ENCODE measurements around the gene MYO3A. TPM values are rescaled to one million over a fixed set of nuclear protein-coding genes. Genes with fewer than 3 reads are reported as not detected.
A peak's percentile ranks its signal among the peaks of the same experiment; 100 is the strongest.

Gene MYO3A
- total RNA-seq, 1 donor from 2014 or later = not detected

DNA sequence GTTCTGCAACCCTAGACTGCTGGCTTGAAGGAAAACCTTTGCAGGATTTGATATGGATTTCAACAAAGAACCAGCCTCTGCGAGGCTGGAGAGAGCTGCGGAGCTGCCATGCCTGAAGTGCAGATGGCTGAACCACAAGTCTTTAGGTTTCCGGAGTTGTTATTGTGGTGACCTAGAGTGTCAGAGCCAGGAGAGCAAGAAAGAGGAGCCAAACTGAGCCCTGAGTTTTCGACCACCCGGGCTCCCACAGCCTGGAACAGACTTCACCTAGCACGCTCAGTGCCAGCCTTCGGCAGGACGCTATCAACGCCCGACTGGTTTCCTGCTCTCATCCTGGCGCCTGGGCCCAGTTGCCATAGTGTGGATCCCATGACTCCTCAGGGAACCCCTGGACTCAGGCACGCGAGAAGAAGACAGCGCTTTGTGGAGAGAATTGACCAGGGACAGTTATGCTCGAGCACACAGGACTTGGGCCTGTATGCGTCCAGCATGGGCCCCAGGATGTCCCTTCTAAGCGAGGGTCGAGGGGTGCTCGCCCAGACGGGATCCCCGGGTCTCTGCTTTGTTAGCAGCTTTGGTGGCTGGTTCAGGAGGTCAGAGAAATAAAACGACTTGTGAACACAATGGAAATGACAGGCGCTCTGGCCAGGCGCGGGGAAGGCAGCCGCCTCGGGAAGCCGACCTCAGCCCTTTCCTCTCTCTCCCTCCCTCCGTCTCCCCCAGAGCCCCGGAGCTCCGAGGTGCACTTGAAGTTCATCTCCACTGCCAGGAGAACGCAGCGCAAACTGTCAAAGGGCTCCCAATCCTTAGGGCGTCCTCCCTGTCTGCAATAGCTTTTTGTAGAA, 280.7 kb downstream of the MYO3A start:
- DNase-seq (ENCODE audit: low read depth in 2 of 2) = no peak

DNA sequence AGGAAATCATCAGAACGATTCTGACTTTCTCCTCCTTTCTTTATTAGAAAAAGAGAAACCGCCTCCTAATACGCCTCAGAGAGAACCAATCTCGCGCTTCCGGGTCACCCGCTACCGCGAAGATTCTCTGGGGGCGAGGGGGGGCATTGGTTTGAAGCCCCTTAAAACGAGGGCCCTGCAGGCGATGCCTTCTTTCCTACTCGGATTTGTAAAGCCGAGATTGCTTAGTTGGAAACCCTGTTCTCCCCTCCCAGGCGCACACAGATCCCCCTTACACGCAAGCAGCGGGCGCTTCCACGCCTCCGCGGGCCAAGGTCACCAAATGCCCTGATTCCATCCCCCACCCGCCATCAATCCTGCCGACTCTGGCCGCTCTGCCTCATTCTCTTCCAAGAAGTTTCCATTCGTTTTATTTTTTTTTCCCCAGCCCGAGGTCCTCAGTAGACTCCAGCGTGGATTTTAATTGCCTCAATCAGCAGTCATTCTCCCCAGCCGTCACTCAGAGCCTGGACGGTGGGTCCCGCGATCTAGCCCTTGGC, 281.4 kb downstream of the MYO3A start:
- no peak for DNase-seq (ENCODE audit: low read depth in 2 of 2)

DNA sequence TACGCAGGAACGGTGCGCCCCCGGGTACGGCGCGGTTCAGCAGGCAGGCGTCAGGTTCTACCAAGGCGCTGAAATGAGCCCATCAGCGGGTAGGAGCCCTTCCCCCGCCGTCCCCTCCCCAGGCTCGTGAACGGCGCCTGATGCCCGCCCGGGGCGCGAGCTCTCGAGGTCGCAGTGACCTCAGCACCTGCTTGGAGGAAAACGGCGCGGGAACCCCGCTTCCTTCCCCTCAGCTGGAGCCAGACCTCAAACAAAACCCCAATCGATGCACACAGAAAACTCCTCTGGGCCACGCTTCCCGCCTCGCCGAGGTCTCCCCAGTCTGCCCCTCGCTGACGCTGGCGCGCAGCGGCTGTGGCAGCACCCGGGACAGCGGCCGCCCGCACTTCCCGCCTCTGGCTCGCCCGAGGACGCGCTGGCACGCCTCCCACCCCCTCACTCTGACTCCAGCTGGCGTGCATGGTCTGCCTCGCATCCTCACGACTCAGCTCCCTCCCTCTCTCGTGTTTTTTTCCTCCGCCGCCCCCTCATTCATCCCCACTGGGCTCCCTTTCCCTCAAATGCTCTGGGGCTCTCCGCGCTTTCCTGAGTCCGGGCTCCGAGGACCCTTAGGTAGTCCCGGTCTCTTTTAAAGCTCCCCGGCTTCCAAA, 282.0 kb downstream of the MYO3A start:
- peak in 1 of 2 donors; percentile 2 for DNase-seq (ENCODE audit: low read depth in 2 of 2)

DNA sequence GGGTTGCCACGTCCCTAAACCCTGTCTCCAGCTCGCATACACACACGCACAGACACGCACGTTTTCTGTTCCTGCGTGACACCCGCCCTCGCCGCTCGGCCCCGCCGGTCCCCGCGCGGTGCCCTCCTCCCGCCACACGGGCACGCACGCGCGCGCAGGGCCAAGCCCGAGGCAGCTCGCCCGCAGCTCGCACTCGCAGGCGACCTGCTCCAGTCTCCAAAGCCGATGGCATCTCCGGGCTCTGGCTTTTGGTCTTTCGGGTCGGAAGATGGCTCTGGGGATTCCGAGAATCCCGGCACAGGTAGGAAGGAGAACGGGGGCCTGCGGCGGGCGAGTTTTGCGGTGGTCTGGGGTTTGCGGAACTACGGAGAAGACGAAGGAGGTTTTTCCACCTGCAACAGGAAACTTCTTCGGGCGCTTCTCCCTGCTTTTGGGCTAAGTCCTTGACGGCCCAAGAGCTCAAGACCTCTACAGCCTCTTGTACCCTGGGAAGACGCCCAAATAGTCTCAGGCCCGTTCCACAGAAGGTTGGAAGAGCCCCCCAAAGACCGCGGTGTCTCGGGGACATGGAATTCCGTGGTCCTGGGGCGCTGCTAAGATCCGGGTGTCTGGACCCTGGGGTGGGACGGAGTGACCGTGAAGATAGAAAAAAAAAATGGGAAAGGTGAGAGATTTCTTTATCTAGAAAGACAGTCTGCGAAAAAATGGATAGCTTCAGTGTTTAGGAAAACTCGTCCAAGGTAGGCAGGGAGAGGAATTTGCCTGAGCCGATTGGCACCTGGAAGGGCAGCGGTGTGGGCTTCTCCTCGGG, 282.8 kb downstream of the MYO3A start, which contains the start of gene GAD2:
GAD2 (plus strand) TSS at position 190 of the 811 bp plus-strand sequence; CDS start at position 226, 36 bp downstream.
- no peak for DNase-seq (ENCODE audit: low read depth in 2 of 2)

DNA sequence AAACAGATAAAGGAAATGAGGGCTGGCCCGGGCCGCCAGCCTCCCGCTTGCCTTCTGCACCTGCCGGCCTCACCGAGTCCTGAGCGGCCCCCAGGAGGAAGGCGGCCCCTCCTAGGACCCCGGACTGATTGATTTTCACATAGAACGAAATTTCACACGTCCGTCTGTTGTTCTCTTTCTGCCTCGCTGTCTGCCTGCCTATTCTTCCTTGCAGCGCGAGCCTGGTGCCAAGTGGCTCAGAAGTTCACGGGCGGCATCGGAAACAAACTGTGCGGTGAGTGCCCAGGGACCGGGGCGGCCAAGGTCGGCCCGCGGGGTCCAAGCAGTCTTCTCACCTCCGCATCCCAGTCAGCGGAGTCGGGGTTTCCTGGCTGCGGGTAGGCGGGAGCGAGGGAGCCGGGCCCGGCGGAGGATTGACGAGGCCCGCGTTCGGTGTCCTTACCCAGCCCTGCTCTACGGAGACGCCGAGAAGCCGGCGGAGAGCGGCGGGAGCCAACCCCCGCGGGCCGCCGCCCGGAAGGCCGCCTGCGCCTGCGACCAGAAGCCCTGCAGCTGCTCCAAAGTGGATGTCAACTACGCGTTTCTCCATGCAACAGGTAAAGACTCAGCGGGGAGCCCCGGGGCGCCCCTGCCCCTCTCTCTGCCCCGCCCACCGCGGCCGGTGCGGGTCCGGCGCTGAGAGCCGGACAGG, 283.5 kb downstream of the MYO3A start:
- no peak for DNase-seq (ENCODE audit: low read depth in 2 of 2)

DNA sequence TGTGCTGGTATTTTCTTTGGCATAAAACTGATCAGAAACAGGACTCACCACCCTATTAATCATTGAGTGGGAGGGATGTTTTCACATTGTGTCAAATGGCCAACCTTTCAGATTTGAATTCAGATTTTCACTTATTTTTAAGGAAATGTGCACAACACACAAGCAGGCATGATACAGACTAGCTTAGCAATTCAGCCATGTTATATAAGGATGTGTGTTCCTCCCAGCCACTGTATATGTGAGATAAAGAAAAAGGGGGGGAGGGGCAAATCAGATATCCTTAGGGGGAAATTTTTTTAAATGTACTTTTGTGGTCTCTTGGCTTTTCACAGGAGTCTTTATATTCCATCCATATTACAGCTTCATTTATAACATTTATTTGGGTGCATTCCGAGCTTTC, 285.6 kb downstream of the MYO3A start:
- DNase-seq (ENCODE audit: low read depth in 2 of 2) = no peak

DNA sequence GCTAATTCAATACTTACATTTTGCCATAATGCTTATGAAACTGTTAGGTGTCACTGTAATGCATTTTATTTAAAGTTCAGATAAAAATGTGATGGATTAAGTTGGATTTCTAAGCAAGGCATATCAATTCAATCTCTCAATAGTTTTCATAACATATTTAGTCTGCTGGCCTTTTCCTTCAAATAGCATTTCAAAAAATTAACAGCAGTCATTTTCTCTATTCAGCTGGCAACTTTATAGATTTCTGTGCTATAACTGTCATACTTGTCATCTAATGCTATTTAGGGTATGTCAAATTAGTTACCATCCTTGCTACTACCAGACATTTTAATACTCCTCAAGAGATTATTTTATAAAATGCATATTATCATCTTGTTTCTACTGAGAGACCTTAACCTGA, 286.9 kb downstream of the MYO3A start:
- DNase-seq (ENCODE audit: low read depth in 2 of 2) = no peak

DNA sequence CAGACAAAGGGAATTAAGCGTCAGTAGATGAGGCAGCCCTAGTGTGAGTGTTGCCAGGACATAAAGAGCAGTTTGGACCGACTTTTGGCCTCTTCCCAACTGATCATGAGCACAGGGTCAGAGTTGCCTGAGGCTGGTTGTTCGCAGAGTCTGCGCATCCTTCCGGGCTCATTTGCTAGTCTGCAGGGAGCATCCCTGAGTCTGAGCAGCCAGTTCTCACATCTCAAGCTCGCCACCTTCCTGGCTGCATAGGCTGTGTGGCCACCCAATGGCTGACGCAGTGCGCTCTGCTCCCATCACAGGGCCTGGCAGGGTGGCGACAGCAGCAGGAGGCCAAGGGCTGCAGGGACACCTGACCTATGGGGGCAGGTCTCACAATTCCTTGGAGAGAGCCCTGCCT, 287.5 kb downstream of the MYO3A start:
- no peak for DNase-seq (ENCODE audit: low read depth in 2 of 2)

DNA sequence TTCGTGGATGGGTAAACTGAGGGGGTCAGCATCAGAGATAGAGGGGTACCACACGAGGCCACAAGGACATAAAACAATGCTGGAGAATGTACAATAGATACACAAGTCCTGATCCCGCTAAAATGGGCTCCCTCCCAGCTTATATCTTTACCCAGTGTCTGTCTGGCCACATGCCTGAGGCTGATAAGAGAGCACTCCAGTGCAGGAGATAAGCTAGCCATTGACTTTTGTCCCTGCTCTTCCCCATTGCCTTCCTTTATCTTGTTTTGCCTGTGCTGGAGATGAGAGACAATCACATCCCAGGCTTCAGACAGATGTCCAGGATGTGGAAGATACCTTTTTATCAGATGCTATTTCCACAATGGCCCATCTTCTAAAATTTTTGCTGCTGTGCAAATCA, 288.5 kb downstream of the MYO3A start:
- DNase-seq (ENCODE audit: low read depth in 2 of 2) = no peak

DNA sequence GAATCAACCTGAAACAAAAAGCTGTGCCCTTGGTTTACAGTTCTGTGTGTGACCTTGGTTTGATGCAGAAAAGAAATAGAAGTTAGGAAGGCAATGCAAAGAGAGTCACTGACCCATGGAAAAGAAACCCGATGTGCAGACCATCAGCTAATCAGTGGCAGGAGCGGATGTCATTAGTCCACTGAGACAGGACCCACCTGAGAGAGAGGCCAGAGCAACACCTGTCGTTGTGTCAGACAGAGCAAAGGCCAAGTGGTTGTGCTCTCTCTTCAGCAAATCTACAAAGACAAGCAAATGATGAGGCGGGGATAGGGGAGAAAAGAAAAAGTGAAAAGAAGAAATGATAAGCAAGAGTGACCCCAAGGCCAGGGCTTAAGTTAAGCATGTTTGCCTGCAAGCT, 291.3 kb downstream of the MYO3A start:
- DNase-seq (ENCODE audit: low read depth in 2 of 2) = no peak

DNA sequence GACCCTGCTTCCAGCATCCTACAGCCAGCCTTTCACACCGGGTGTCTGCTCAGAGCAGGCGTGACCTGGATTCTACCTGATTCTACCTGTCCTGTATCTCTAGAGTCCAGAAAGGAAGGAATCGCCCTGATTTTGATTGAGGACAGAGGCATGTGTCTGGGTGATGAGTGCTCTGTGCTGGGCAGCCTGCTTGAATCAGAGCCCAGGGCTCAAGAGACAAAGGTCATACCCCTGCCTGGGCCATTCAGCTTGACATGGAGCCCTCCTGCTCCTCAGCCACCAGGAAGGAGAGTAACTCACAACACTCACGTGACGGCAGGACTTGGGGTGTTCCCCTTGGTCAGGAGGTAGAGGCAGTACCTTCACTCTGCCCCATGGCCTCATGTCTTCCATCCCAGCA, 293.8 kb downstream of the MYO3A start:
- no peak for DNase-seq (ENCODE audit: low read depth in 2 of 2)

DNA sequence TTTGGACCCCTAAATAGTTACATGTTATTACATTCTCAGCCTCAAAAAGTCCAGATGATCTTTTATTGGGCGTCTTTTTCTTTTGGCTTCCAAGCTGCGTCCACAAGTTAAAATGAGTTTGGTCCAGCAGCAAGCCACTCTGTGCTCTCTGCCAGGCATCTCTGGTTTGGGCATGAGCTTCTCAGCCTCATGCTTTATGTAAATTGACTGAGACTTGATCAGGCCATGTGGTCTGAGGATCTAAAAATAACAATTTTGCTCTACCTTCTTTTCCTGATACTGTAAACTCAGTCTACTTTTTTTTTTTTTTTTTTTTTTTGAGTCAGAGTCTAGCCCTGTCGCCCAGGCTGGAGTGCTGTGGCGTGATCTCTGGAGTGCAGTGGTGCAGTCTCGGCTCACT, 298.1 kb downstream of the MYO3A start:
- DNase-seq (ENCODE audit: low read depth in 2 of 2) = no peak

DNA sequence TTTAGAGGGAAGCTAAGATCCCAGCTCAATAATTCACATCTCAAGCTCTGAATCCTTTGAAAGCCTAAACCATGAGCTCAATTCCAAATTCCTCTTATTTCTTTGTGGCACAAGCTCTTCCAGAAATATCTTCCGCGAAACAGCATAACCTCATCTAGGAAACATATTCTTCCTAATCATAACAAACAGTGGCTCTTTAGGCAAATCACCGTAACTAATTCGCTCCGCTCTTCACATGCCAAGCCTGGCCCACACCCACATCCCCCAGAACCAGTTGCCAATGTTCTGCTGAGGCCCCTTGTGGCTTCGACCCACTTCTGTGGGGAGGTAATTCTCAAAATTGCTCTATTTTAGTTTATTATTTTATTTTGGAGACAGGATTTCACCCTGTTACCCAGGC, 301.7 kb downstream of the MYO3A start:
- no peak for DNase-seq (ENCODE audit: low read depth in 2 of 2)

DNA sequence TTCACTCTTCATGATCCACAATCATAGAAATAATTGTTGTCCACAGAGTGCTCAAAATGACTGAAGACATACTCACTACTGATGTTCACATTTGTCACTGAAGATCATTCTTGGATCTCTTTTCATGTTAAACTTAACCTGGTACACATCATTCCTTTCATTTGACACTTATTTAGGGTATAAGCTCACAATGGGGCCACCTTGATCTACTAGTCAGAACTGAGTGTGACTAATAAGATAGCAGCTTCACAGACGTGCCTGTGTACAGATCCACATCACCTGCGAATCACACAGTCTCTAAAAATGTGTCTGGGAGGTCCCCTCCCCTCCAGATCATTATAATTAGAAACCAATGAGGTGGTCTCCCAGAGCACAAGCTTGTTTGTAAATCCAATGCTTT, 304.3 kb downstream of the MYO3A start:
- DNase-seq (ENCODE audit: low read depth in 2 of 2) = no peak

DNA sequence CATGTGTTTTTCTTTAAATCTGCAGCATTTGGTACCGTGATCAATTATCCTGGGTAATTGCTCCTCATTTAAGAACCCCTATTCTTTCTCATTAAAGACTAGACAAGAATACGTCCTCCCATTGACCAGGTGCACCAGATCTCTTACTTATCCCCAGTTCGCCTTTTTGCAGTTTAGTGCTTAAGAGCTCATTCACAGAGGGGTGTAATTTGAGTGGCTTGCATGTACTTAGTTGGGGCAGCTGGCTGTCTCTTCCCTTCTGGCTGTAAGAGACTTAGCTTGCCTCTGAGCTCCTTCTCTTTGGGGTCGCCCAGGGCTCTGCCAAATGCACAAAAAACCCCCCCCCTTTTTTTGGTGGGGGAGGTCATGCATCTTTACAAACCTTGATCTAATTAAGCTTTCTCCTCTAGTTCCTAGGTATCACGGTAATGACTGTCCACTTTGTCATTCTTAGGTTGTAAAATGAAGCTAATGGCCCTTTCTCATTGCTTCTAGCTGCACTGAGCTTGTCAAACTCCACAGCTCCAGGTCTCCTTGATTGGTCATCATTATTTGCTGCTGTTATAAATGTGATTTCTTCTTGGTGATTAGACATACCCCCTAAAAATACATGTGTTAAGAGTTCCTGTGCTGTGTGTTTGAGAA, 308.8 kb downstream of the MYO3A start:
- DNase-seq (ENCODE audit: low read depth in 2 of 2) = no peak

DNA sequence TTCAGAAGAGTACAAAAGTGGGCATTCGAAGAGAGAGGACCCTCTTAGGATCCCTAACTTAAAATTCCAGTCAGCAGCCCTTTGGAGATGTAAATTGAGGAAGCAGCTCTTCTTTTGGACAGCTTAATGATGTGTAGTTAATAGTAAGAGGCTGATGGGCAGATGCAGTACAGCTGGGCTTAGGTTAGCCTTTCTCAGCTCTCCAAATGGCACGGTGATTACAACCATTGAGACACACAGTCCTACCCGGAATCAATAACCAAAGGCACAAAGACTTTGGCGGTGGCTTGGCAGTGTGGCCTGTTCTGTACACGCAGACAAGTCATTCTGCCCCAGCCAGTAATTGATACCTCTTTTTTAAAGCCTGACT, 309.3 kb downstream of the MYO3A start:
- DNase-seq (ENCODE audit: low read depth in 2 of 2) = no peak

DNA sequence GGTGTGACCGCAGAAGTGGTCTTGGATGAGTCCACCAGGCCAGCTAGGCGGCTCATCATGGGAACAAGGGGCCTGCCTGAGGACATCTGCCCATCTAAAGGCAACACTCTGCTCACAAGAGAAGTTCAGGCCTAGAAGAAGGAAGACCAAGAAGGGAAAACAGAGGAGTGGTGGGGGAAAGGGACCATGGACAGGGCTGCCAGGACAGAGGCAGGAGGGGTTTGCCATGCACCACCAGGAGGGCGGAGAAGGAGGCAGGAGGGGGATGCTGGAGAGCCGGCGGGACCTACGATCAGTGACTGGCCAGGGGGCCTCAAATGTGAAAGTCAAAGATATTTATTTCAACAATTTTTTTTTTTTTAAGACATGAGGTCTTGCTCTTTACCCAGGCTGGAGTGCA, 315.7 kb downstream of the MYO3A start:
- DNase-seq (ENCODE audit: low read depth in 2 of 2) = no peak

DNA sequence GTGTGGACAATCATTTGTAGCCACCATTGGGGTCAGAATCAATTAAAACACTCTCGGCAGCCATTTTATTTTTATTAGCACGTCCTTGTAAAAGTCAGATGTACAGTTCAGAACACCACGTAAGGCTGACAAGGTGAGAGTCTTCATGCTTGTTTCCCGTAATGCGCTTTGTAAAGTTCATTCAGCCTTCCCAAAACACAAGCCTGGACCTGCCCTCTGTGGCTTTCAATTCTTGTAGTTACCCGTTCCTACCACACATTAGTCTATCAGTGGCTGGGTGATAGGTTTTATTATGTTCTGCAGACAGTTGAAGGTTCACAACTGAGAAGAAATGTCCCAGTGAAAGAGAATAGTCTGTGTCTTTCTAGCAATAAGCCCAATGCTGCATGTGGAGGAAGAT, 317.9 kb downstream of the MYO3A start:
- no peak for DNase-seq (ENCODE audit: low read depth in 2 of 2)

DNA sequence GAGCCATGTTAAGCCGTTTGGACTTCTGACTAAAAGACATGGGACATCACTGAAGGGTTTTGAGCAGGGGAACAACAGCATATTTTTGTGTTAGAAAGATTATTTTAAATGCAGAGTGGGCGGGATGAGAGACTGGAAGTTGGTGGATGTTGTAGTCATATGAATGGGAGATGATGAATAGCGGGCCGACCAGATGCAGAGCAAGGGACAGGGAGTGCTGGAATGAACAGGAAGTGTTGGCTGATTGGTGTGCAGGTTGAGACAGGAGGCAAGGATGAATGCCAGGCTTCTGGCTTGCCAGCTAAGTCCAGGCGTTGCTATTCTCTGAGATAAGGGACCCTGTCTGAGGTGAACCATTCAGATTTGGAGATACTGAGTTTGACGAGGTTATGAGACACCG, 320.6 kb downstream of the MYO3A start:
- no peak for DNase-seq (ENCODE audit: low read depth in 2 of 2)

DNA sequence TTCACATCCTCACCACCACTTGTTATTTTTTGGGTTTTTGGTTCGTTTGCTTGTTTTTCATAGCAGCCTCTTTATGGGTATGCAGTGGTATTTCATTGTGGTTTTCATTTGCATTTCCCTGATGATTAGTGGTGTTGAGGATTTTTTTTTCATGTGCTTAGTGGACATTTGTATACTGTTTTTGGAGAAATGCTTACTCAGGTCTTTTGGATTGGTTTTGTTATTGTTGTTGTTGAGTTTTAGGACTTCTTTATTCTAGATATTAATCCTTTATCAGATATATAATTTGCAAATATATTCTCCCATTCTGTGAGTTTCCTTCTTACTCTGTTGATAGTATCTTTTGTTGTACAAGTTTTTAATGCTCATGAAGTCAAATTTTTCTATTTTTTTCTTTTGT, 325.3 kb downstream of the MYO3A start:
- no peak for DNase-seq (ENCODE audit: low read depth in 2 of 2)

All from dermis microvascular lymphatic vessel endothelial cell (primary cell).